Esophagus squamous epithelium (tissue), 5 donors: ENCODE measurements around the gene RAB35. TPM values are rescaled to one million over a fixed set of nuclear protein-coding genes. Genes with fewer than 3 reads are reported as not detected.

Experiments
- DNase-seq: peaks from one replicate; lab custom pipeline; 2025; lab: John Stamatoyannopoulos, UW
- H3K27ac ChIP-seq, 4 donors: fragments of 200-600 bp; sonication (generic); one replicate each; pipeline ENCODE4 v1.5.1; 2016 to 2019; ENCODE audit warnings: mild to moderate bottlenecking in 1 of 4
- H3K27me3 ChIP-seq, 4 donors: fragments of 200-600 bp; sonication (generic); 1 replicate in 3 of 4; 2 replicates in 1 of 4; pipeline versions ENCODE4 v1.5.1 to v1.6.0; 2017 to 2021; ENCODE audit warnings: antibody characterized with exemption in 1 of 4
- H3K36me3 ChIP-seq, 3 donors: fragments of 200-600 bp; sonication (generic); one replicate each; pipeline ENCODE4 v1.5.1; 2016 to 2019
- H3K4me1 ChIP-seq, 3 donors: fragments of 200-600 bp; sonication (generic); one replicate each; pipeline ENCODE4 v1.5.1; 2017 to 2019
- H3K4me3 ChIP-seq, 4 donors: fragments of 200-600 bp; sonication (generic); 1 replicate in 3 of 4; 2 replicates in 1 of 4; pipeline ENCODE4 v1.5.1; 2016 to 2019; ENCODE audit warnings: mild to moderate bottlenecking in 2 of 4, moderate library complexity in 1 of 4
- H3K9me3 ChIP-seq, 3 donors: fragments of 200-600 bp; sonication (generic); one replicate each; pipeline ENCODE4 v1.5.1; 2016 to 2019
- POLR2A ChIP-seq, 4 donors: fragments of 450-650 bp; IDR thresholded peaks; one replicate each; pipeline ENCODE4 v1.6.1; 2017; ENCODE audit warnings: antibody characterized with exemption in 4 of 4, mild to moderate bottlenecking in 4 of 4, moderate library complexity in 3 of 4
- WGBS, 2 donors: methylation state at CpG; one replicate each; pipeline ENCODE4 v1.1.5; 2018; 5-methylcytosine and 5-hydroxymethylcytosine counted together
- intact Hi-C: fragments of 100-400 bp; cut with DNase I; formaldehyde crosslinking; loops from one replicate; pipeline ENCODE4 v1.15.0; 2022
- total RNA-seq, 4 donors: library from RNA; depleted of rRNA; stranded (reverse); fragments of >200 nt; gene quantifications; one replicate each; pipeline ENCODE4 v1.1.0, GENCODE V29; 2016
- TF ChIP-seq, protein P1 (sequence below), 6 experiments: fragments of 450-650 bp in 4 of 6; fragments of 200-600 bp in 2 of 6; sonication (generic) in 2 of 6; IDR thresholded peaks; one replicate each; pipeline ENCODE4 v1.5.1; 2016 to 2019; ENCODE audit warnings: antibody characterized with exemption in 6 of 6, mild to moderate bottlenecking in 4 of 6, moderate library complexity in 4 of 6
- donor health status: DM: yes; HTN: yes; CAD: no.

The RAB35 gene
- total RNA-seq, 4 donors from 2014 or later, result 25.8 to 38.9 (median 32.0) TPM

DNA sequence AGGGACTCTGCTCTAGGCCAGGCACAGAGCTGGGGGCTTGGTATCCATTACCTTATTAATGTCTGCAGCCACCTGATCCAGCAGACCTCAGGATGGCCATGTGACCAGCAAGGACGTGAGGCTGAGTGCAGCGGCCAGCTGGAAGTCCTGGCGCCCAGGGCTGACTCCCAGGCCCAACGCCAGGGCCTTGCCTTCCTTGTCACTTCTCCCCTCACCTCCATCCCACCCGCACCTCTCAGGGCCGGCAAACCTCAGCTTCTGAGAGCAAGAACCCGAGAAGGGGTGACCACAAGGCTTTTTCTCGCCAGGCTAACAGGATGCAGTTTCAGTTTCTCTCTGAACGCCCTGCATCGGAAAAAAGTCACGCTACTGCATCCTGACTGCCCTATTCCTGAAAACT, 15.4 kb downstream of the RAB35 start:
- intact Hi-C loops, result no loop called here
- no peaks in the 10 kb centered on the region for H3K9me3 ChIP-seq
- DNase-seq, result no peak
- H3K4me1 ChIP-seq, result peaks cover 33 to 50% (median 37%) of the 10 kb centered on the region in 3 donors
- H3K36me3 ChIP-seq, result peaks cover 35 to 100% (median 43%) of the 10 kb centered on the region in 3 donors
- TF ChIP-seq, protein P1, sequence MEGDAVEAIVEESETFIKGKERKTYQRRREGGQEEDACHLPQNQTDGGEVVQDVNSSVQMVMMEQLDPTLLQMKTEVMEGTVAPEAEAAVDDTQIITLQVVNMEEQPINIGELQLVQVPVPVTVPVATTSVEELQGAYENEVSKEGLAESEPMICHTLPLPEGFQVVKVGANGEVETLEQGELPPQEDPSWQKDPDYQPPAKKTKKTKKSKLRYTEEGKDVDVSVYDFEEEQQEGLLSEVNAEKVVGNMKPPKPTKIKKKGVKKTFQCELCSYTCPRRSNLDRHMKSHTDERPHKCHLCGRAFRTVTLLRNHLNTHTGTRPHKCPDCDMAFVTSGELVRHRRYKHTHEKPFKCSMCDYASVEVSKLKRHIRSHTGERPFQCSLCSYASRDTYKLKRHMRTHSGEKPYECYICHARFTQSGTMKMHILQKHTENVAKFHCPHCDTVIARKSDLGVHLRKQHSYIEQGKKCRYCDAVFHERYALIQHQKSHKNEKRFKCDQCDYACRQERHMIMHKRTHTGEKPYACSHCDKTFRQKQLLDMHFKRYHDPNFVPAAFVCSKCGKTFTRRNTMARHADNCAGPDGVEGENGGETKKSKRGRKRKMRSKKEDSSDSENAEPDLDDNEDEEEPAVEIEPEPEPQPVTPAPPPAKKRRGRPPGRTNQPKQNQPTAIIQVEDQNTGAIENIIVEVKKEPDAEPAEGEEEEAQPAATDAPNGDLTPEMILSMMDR (IDR thresholded peaks at IDR 0.05), result no peak
- TF ChIP-seq POLR2A (IDR thresholded peaks at IDR 0.05), result no peak
- 39 to 72% methylated on average over 10 to 11 of the region's 11 CpGs for WGBS, 2 donors
- peak overlapping the region in 1 of 4 donors; percentile 31 for H3K4me3 ChIP-seq
- H3K27ac ChIP-seq, result peak overlapping the region; percentile 62 to 82 (median 72)
- H3K27me3 ChIP-seq, result no peaks in the 10 kb centered on the region

DNA sequence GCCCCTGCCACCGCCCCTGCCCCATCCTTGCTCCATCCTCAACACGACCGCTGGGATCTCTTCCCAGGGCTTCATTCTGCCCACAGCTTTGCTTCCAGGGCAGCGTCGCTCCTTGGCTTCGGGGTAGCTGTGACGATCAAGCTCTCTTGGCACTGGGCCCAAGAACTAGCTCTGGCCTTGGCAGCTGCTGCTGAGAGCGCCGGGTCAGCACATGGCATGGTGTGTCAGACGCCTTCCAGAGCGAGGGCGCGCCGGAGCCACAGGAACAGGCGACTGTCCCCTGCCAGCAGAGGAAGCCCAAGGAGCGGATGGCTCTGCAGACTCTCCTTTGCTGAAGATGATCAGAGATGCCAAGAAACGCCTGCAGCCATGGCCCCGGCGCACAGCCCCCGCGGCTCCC, 15.9 kb downstream of the RAB35 start:
- Histone ChIP-seq H3K4me3 (no peak overlapping the region), H3K27ac (peak overlapping the region; percentile 62 to 82 (median 72)), H3K36me3 (peaks cover 35 to 100% (median 44%) of the 10 kb centered on the region in 3 donors), H3K9me3 (no peaks in the 10 kb centered on the region), H3K27me3 (no peaks in the 10 kb centered on the region), H3K4me1 (peaks cover 33 to 50% (median 37%) of the 10 kb centered on the region in 3 donors)
- TF ChIP-seq, protein P1 (IDR thresholded peaks at IDR 0.05), result no peak
- TF ChIP-seq POLR2A (IDR thresholded peaks at IDR 0.05), result no peak
- DNase-seq, result no peak
- intact Hi-C loops, result no loop called here
- 47 to 50% methylated on average over 2 to 6 of the region's 21 CpGs for WGBS, 2 donors

DNA sequence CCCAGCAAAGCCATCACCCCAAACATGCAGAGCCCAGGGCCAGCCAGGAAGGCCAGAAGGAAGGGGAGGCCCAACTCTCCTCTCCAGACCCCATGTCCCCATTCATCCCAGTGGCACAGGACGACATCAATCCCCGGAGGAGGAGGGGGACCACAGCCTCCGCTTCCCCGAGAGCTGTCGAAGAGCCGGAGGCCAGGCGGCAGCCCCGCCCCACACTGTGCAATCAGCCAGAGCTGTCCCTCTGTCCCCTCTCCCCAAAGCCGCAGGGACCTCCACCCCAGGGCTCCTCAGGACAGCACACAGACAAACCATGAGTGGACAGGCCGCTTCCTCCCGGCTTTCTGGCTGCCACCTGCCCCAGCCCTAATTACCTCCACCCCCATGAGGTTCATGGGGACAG, 16.8 kb downstream of the RAB35 start:
- no peak for DNase-seq
- WGBS, 2 donors, result 87% methylated on average over 3 of the region's 11 CpGs; no CpG with 5 or more reads in 1 of the 2 donors
- H3K9me3 ChIP-seq, result no peaks in the 10 kb centered on the region

DNA sequence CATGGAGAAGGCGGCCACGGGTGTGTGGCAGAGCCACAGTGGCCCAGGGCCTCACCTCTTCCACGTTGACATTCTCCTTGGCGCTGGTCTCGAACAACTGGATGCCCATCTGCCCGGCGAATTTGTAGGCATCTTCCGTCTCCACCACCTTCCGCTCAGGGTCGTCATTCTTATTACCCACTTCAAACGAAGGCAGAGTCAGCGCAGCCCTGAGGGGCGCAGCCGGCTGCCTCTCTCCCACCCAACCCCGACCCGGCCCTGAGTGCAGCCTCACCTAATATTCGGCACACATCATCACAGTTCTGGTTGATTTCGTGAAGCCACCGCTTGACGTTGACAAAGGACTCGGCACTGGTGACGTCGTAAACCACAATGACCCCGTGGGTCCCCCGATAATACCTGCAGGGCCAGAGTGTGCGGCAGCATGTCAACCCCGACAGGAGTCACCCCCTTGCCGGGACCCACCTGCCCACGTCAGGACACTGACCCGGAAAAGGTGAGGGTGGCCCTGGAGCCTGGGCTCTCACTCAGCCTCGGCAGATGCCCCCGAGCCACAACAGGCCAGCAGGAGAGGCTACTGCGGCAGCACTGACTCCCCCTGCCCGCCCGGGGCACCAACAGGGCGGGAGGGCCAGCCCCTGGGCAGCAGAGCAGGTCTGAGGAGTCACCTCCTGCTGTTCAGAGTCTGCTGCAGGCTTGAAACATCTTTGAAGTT, 17.6 kb downstream of the RAB35 start:
- DNase-seq, result no peak
- intact Hi-C loops, result no loop called here
- Histone ChIP-seq H3K27me3 (no peaks in the 10 kb centered on the region), H3K36me3 (peaks cover 42 to 100% (median 44%) of the 10 kb centered on the region in 3 donors), H3K9me3 (no peaks in the 10 kb centered on the region), H3K27ac (no peak overlapping the region), H3K4me1 (peaks cover 33 to 61% (median 37%) of the 10 kb centered on the region in 3 donors), H3K4me3 (no peak overlapping the region)
- WGBS, 2 donors, result 92 to 93% methylated on average over 13 to 23 of the region's 36 CpGs
- TF ChIP-seq POLR2A (IDR thresholded peaks at IDR 0.05), result no peak
- TF ChIP-seq, protein P1 (IDR thresholded peaks at IDR 0.05), result no peak

More for the DNA sequence above, 16.8 kb downstream of the RAB35 start:
- intact Hi-C loops, result no loop called here
- Histone ChIP-seq H3K4me3 (no peak overlapping the region), H3K36me3 (peaks cover 38 to 100% (median 44%) of the 10 kb centered on the region in 3 donors), H3K27ac (peak overlapping the region in 1 of 4 donors; percentile 79), H3K27me3 (no peaks in the 10 kb centered on the region), H3K4me1 (peaks cover 33 to 52% (median 37%) of the 10 kb centered on the region in 3 donors)
- TF ChIP-seq, protein P1 (IDR thresholded peaks at IDR 0.05), result no peak
- TF ChIP-seq POLR2A (IDR thresholded peaks at IDR 0.05), result no peak

DNA sequence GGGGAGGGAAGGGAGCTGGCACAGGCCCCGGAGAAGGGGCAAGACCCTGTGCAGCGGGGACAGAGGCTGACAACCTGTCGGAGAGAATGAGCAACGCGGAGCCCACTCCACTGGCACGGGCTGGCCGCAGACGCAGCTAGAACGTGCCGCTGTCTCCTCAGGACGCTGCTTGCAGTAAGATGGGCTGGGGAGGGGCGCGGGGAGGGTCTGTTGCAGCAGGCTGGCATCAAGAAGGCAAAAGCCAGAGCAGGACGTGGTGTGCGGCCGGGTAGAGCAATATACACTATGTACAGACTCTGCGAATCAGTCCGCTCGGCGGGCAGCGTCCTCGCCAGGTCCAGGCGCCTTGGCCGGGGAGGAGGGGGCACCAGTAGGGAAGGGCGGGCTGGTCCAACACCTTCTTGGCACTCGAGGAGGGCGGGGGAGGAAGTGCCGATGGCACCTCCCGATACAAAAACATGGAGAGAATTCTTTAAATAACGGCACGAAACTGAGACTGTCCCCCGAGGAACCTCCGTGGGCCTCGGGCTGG, 19.8 kb downstream of the RAB35 start:
- H3K36me3 ChIP-seq, result peaks cover 29 to 100% (median 44%) of the 10 kb centered on the region in 3 donors
- no peaks in the 10 kb centered on the region for H3K27me3 ChIP-seq
- 86 to 87% methylated on average over 22 to 23 of the region's 34 CpGs for WGBS, 2 donors
- H3K4me3 ChIP-seq, result no peak overlapping the region
- no peak for DNase-seq
- H3K4me1 ChIP-seq, result peaks cover 17 to 40% (median 21%) of the 10 kb centered on the region in 3 donors
- no peaks in the 10 kb centered on the region for H3K9me3 ChIP-seq
- no peak overlapping the region for H3K27ac ChIP-seq
- intact Hi-C loops, result no loop called here
- TF ChIP-seq POLR2A (IDR thresholded peaks at IDR 0.05), result no peak
- TF ChIP-seq, protein P1 (IDR thresholded peaks at IDR 0.05), result no peak
